ENCODE results near the gene TRAPPC11. TPM values are rescaled to one million over a fixed set of nuclear protein-coding genes. Genes with fewer than 3 reads are reported as not detected.
A peak's percentile ranks its signal among the peaks of the same experiment; 100 is the strongest.

Gene TRAPPC11
- polyA plus RNA-seq, 1 donor = 28.1 TPM

DNA sequence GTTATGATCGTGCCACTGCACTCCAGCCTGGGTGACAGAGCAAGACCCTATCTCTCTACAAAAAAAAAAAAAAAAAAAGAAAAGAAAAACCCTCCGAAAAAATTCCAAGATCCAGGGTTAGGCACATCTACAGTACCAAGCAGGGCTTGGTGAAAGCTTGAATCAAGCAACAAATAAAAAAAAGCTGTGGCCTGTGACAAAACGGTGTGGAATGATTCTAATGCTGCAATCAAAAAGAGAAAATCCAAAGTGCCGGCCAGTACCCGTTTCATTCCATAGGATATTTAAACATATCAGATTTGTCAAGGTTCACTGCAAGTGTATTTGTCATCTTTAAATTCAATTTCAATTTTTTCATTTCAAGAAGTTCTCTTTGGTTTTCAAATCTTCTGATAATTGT lies 20.7 kb upstream of the TRAPPC11 start:
- DNase-seq = no peak

DNA sequence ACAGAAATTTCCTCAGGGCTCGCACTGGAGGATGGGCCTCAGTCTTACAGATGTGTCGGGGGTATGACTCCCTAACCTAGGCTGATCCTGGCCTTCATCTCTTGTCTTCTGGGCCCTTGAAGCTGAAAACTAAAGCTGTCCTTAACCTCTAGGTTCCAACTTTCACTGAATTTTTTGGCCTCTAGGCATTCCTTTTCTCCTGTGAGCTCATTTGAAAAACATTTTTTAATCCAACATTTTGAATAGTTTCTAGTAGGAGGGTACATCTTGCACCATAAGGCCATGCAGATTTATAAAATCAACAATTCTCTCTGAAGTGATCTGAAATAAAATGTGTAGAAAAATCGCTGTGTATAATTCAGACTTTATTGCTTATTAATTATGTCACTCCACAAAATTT lies 19.8 kb upstream of the TRAPPC11 start:
- DNase-seq = no peak

DNA sequence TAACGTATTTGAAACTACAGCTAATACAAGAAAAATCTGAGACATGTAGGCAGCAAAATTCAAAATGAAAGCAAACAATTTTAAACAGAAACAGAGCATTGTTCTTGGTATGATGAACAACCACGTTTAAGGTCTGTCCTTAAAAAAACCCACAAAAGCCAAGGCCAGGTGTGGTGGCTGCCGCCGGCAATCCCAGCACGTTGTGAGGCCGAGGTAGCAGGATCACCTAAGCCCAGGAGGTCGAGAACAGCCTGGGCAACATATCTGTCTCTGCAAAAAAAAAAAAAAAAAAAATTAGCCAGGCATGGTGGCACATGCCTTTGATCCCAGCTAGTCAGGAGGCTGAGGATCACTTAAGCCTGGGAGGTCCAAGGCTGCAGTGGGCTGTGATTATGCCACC lies 13.8 kb upstream of the TRAPPC11 start:
- DNase-seq = no peak

DNA sequence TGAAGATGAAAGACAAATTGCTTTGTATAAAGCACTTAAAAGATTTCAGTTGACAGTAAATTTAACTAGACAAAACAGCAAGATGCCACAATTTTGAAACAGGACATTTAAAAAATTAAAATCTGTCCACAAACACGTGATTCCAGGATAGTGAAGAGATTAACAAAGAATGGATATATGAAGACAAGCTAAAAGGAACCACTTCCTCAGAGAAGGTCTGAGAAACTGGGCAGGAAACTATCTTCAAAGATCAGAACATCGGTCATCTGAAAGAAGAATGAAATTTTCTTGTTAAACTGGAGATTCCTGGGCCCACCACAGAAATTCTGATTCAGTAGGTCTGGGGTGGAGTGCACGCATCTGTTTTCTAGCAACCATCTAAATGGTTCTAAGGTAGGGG lies 1.5 kb upstream of the TRAPPC11 start:
- DNase-seq = no peak

DNA sequence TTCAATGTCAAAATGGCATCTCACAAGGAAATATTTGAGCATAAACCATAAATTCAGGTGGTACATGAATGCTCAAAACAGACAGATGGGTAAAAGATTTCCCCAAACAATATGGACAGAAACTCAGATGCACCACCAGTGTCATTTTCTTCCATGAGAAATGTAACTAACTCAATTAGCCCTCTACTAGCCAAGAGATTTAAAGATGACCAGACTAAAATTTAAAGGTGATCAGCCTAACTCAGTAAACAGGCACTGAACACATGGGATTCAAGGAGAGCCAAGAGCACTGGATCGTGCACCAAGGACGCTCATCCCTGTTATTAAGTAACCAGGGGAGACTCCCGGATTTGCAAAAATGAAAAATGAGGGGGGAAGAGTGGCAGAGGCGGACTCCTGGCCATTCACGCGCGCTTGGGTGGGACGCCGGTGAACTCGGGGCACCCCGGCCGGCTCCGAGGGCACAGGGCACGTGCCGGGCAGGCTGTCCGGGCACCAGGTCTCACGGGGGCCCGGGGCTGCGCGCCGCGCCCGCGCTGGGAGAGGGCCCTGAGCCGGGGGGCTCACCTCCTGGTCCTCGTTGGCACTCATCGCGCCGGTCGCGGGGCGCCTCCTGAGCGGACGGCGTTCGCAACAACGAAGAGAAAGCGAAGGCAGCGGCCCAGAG lies 598 bp upstream of the TRAPPC11 start:
- DNase-seq = no peak

DNA sequence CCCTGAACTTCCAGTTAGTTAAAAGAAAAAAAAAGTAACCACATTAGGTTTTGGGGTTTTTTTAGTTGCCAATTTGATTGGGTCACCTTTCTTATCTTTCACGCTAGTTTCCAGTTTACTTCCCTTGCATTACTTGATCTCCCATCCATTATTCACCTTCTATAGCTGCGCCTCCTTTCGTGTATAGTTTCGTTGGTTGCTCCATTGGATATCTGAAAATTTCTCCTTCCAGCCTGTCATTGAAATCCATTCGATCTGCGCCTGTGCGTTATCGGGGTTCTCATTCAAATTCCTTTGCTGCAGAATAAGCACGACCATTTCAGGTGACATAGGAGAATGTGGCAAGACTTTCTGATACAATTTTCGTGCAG lies 764 bp downstream of the TRAPPC11 start:
- DNase-seq = no peak

DNA sequence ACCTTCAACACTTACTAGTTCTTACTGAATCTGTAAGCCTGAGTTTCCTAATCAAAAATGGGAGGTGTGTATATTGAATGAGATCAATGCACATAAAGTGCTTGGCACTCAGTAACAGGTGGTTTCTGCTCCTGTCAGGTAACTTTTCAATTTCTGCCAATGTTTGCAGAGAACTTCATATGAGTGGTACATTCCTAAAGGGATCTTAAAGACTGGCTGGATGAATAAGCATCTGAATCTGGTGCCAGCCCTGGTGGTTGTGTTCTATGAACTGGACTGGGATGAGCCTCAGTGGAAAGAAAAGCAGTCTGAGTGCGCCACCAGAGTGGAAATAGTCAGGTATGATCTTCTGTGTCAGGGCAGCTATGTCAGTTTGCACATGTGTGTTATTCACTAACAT lies 7.0 kb downstream of the TRAPPC11 start:
- DNase-seq = no peak

DNA sequence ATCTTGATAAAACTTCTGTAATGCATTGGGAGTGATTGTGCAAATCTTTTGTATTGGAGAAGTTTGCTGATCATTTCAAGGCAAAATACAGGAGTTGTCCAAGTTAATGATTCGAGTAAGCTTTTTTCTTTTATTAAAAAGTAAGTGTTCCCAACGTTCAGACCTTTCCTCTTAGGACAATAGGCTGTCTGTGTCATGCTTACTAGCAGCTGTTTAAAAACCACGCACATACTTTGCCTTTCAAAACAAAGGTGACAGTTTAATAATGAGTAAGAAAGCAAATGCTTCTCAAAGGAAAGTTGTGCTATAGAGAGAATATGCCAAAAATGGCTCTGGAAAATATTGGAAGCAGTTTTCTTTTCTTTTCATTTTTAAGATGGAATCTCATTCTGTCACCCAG lies 11.2 kb downstream of the TRAPPC11 start:
- DNase-seq = no peak

DNA sequence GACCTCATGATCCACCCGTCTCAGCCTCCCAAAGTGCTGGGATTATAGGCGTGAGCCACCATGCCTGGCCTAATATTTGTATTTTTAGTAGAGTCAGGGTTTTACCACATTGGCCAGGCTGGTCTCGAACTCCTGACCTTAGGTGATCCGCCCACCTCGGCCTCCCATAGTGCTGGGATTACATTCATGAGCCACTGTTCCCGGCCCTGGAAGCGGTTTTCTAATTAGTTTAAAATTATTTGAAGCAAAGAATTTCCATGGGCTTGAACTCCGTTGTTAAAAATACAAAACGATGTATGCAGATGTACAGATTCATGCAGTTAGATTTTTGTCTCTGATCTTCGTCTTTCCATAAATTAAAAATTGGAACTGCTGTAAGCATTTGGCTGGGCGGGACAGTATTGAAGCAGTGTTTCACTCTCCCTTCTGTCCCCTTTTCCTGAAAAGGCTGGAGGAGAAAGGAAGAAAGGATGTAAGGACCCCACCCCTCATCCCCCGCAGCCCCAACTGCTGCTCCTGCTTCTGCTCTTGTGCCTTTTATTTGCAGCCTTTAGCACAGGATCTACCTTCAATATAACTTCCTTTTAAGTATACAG lies 12.0 kb downstream of the TRAPPC11 start:
- DNase-seq = no peak

DNA sequence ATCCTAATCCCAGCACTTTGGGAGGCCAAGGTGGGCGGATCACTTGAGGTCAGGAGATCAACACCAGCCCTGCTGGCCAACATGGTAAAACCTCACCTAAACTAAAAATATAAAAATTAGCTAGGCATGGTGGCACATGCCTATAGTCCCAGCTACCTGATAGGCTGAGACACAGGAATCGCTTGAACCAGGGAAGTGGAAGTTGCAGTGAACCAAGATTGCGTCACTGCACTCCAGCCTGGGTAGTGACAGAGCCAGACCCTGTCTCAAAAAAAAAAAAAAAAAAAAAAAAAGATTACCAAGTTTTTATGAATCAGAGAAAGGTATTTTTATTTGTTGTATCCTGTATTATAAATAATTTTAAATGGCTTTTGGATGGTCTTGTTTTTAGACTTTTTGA lies 15.1 kb downstream of the TRAPPC11 start:
- no peak for DNase-seq

DNA sequence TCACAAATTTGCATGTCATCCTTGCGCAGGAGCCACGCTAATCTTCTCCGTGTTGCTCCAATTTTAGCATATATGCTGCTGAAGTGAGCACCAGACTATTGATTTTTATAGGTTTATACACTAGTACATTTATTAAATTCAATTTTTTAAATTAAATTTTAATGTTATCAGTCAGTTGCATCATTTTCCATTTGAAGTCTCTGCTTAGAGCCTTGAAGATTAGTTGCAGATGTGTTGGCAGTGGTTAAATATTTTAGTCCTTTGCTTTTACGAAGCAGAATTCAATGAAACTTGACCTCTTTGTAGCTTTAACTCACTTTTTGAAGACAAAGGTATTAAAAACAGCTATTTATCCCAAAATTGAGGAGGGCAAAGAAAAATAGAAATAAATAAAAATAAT lies 16.5 kb downstream of the TRAPPC11 start:
- peak; percentile 22 for DNase-seq

DNA sequence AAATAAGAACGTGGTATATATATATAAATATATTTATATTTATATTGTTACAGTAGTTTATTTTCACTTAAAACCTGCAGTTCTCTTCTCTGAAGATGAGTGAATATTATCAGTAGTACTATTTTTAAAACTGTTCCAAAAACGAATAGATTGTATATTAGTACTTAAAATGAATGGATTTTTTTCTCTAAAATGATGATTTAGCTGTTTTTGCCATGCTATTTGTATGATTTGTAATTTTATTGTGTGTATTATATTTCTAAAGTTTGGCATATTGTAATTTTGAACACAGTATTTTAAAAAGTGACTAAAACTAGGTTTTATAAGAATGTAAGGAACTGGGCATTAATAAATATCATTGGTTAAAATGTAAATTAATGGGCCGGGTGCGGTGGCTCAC lies 22.0 kb downstream of the TRAPPC11 start:
- DNase-seq = no peak

DNA sequence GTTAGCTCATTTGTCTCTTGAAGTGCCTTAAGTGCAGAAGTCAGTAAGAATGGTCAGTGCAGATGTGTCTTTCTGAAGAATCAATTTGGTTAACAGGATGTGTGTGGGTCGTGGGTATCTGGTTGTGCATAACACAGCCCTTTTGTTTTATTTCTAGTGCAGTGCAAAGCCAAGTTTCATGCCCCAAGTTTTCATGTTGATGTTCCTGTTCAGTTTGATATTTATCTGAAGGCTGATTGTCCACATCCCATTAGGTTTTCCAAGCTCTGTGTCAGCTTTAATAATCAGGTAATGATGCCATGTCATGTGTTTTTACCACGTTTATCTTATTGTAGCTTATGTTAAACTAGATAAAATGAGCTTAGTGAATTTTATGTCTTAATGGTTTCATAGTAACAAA lies 27.4 kb downstream of the TRAPPC11 start:
- DNase-seq = no peak

DNA sequence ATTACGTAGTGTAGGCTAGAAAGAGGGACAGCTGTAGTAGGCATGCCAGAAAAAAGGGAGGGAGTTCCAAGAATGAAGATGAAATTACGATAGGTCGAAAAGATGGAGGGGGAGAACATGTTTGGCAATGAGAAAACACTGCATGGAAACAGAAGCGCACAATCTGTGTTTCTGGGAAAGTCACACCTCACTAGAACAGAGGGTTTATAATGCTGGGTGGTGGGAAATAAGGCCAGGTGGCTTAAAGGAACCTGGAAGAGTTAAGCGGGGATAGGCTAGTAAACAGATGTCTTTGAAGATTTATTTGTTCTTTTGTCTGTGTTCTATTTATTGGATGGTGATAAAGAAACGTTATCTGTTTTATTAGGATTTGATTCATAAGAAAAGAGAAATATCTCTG lies 29.1 kb downstream of the TRAPPC11 start:
- DNase-seq = no peak

DNA sequence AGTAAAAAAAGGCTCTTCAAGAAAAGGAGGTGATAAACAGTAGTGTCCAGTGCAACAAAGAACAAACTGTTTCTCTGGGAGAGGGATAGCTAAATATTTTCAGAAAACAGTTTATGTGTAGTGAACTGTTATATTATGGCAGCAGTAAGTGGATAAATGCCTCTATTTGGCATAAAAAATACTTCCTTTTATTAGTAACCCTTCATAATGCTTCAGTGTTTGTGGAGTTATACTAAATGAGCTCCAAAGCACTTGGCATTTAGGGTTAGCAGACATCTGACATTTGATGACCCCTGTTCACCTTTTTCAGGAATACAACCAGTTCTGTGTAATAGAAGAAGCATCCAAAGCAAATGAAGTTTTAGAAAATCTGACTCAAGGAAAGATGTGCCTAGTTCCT lies 31.9 kb downstream of the TRAPPC11 start:
- DNase-seq = no peak

DNA sequence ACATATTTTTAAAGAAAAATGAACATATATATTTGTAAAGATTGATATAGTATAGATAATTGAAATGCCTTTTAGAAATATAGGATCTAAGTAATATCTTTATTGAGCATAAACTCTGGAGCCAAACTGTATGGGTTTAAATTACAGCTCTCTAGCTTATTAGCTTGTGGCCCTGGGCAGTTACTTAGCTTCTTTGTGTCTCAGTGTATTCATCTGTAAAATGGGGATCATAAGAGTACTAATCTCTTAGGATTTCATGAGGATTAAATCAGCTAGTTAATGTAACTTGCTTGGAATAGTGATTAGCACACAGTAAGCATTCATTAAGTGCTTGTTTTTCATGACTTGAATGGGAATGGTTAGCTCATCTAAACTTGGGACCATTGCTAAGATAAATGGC lies 32.8 kb downstream of the TRAPPC11 start:
- DNase-seq = no peak

DNA sequence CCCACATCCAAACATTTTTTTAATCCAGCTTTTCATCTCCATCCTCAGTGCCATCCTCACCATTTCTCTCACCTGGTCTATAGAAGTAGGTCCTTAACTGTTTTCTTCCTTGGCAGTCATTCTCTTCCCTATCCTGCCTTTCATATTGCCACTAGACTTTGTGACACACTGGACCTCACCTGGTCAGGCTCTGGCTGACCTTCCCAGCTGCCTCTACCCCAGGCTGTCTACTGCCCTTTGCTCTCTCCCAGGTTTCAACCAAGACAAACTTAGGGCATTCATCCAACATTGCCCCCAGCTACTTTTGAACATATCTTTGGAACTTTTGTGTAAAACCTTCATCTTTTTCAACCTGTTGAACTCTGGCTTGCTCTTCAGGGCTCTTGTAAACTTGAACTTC lies 39.8 kb downstream of the TRAPPC11 start:
- DNase-seq = no peak

DNA sequence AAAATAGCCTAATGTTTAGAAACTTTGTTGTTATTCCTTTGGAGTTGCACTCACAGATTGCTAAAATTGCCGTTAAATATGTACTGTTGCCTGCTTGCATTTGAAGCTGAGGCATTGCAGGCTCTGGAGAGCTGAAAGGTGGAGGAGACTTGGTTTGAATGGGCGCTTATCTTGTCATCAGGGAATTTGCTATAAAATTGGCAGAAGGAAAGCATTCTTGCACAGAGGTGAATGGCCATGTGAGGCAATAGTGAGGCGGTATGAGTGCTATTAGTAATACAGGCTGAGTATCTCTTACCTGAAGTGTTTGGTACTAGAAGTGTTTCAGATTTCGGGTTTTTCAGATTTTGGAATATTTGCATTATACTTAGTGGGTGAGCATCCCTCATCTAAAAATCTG lies 41.3 kb downstream of the TRAPPC11 start:
- DNase-seq = no peak

DNA sequence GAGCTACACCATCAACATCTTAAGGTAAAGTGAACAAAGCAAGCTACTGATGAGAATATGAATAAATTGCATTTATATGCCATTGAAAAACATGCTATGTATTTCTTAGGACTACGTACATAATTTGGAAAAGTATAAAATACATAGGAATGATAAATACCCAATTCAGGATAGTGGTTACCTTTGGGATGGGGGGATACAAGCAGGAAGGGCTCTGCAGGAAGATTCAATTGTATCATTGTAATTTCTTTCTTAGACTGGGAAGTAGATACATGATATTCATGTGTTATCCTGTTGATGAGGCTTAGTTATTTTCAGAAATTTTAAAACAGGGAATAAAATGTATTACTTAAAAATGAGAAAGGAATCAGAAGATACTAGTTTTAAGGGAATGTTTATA lies 43.4 kb downstream of the TRAPPC11 start:
- no peak for DNase-seq

DNA sequence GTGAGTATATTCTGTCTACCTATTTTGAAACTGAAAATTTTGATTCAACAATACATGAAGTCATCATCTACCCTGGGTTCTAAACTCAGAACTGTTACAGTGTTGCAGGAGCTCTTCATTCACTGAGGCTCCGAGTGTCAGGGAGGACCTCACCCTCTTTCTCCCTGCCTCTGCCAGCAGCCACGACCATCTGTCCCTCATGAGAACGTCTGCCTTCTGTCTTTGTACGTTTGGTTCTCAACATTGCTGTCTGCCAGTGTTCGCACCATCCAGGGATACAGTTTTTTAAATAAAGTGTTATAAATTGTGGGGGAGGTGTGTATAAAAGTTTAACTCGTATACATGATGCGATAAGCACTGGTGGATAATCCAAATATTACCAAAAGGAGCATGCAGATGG lies 55.5 kb downstream of the TRAPPC11 start:
- no peak for DNase-seq

DNA sequence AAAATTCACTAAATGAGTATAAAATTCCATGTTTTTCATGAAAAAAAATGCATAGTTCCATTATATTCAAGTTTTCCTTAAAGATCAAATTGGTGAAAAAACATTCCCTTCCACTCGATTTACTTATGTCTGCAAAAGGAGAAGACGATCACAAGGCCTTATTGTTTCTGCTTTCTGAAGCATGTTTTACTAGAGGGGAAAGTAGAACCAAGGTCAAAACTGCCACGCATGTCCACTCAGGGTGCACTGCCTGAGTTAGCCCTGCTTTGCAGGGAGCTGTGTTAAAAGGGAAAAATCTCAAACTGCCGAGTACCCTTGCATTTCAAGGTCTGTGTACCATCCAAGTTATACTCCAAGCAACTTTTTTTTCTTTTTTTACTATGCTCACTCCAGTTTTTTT lies 57.2 kb downstream of the TRAPPC11 start:
- no peak for DNase-seq

DNA sequence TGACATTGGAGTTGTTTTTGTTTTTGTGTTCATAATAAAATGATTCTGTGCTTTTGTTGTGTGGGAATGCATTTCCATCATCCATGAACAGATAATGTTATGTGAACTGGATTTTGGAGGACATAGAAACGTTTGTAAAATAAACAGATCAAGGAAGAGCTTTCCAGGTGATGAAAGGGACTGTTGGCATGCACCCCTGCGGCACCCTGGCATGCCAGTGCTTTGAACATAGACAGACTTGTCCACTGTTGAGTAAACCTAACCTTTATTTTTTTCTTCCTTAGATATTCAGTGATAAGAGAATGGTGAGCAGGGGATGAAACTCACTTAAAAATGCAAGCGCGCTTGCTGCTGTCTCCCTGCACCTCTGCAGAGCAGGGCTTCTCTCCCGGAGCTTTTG lies 59.8 kb downstream of the TRAPPC11 start:
- no peak for DNase-seq

DNA sequence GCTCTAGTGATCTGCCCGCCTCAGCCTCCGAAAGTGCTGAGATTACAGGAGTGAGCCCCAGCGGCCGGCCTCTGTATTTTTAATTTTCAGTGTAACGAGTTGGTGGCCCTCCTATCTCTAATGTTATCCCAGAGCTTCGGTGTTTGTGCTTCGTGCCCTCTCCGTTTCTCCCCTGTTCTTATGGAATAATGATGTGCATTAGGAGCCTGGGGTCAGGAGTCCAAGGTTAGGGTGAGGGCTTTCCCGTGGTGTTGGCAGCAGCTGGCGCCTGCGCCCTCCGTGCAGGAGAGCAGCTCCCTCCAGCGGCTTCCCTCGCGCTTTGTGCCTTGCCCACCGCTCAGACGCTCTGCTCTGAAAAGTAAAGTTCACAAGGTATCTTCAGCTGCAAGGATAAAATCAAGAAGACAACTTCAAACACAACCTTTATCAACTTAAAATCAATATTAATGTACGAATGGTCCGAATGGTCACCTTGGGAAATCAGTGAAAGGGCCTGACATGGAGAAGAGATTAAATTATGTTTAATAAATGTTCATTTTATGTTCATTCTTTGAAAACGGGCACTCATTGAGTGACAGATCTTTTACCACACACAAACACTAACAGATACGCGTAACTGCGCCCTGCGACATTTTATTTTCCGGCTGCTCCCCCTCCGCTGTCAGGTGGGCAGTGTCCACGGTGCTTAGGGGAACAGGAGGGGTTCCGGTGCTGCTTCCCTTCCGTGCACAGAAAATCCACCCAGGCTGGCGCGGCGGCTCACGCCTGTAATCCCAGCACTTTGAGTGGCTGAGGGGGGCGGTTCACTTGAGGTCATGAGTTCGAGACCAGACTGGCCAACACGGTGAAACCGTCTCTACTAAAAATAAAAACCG lies 62.4 kb downstream of the TRAPPC11 start:
- DNase-seq = peak; percentile 31
